H1 (cell line): ENCODE data around the gene STX11. TPM values are rescaled to one million over a fixed set of nuclear protein-coding genes. Genes with fewer than 3 reads are reported as not detected.

Experiments used
- CTCF ChIA-PET: fragments of 300-600 bp; sonication (Branson Sonifier 250); formaldehyde crosslinking; loops from one replicate; lab custom pipeline; 2021; ENCODE audit not compliant: partially characterized antibody; lab: Charles Lee
- POLR2A ChIA-PET: fragments of 300-600 bp; sonication (Branson Sonifier 250); formaldehyde crosslinking; loops from one replicate; lab custom pipeline; 2021; ENCODE audit warnings: inconsistent platforms; ENCODE audit not compliant: partially characterized antibody; lab: Charles Lee
- DNase-seq, 2 experiments: peaks; one replicate each; pipeline versions ENCODE4 v3.0.0 to v3.0.0-alpha.2; 2010 to 2022; ENCODE audit warnings: low spot score in 2 of 2, low read depth in 1 of 2, mixed read lengths in 1 of 2
- FAIRE-seq: peaks from 2 replicates; lab custom pipeline; 2011; peaks lifted over from hg19 to GRCh38; lab: Jason Lieb, UNC
- H2AFZ ChIP-seq: 2 replicates; pipeline ENCODE4 v1.8.1; 2012; ENCODE audit warnings: low read length, inconsistent platforms
- H2AK5ac ChIP-seq: 2 replicates; pipeline ENCODE4 v1.6.1; 2013; ENCODE audit warnings: low read depth, low read length
- H2BK120ac ChIP-seq: replicated peaks from 2 replicates; pipeline ENCODE3; 2013; ENCODE audit warnings: low read depth, low read length, inconsistent platforms
- H2BK12ac ChIP-seq: 2 replicates; pipeline ENCODE4 v1.6.1; 2013; ENCODE audit warnings: low read depth, low read length
- H2BK15ac ChIP-seq: 2 replicates; pipeline ENCODE4 v1.6.1; 2013; ENCODE audit warnings: low read length
- H2BK20ac ChIP-seq: 2 replicates; pipeline ENCODE4 v1.6.1; 2013; ENCODE audit warnings: low read length
- H2BK5ac ChIP-seq: 2 replicates; pipeline ENCODE4 v1.6.1; 2013; ENCODE audit warnings: low read depth, low read length
- H3K14ac ChIP-seq: 2 replicates; pipeline ENCODE4 v1.6.1; 2013; ENCODE audit warnings: inconsistent platforms; ENCODE audit not compliant: insufficient read length
- H3K18ac ChIP-seq: 2 replicates; pipeline ENCODE4 v1.6.1; 2013; ENCODE audit warnings: low read length; ENCODE audit errors: extremely low read depth
- H3K23ac ChIP-seq: 2 replicates; pipeline ENCODE4 v1.6.1; 2013; ENCODE audit warnings: inconsistent platforms; ENCODE audit not compliant: insufficient read length
- H3K23me2 ChIP-seq: 2 replicates; pipeline ENCODE4 v1.6.1; 2013; ENCODE audit warnings: low read depth, low read length
- H3K27ac ChIP-seq: 2 replicates; pipeline ENCODE4 v1.6.1; 2011; ENCODE audit warnings: low read depth, low read length, inconsistent platforms
- H3K27me3 ChIP-seq, 4 experiments: replicated peaks in 1 of 4; 1 replicate in 1 of 4; 2 replicates in 3 of 4; pipeline versions ENCODE4 v1.6.1 to v1.8.1; 2011 to 2013; ENCODE audit warnings: low read length in 3 of 4, mild to moderate bottlenecking in 3 of 4, inconsistent platforms in 2 of 4, mixed read lengths in 2 of 4, moderate library complexity in 1 of 4; ENCODE audit not compliant: control insufficient read depth in 3 of 4, insufficient read depth in 3 of 4; ENCODE audit errors: extremely low read depth in 1 of 4
- H3K36me3 ChIP-seq, 4 experiments: 2 replicates each; pipeline versions ENCODE4 v1.6.1 to v1.8.1; 2011 to 2013; ENCODE audit warnings: mild to moderate bottlenecking in 4 of 4, low read length in 3 of 4, moderate library complexity in 2 of 4, control low read depth in 1 of 4, inconsistent platforms in 1 of 4; ENCODE audit not compliant: insufficient read depth in 4 of 4, control insufficient read depth in 2 of 4
- H3K4ac ChIP-seq: replicated peaks from 2 replicates; pipeline ENCODE3; 2013; ENCODE audit warnings: low read length, low read depth, mixed read lengths, inconsistent platforms; ENCODE audit not compliant: insufficient read length
- H3K4me1 ChIP-seq, 4 experiments: replicated peaks in 1 of 4; 1 replicate in 1 of 4; 2 replicates in 3 of 4; pipeline versions ENCODE4 v1.6.1 to v1.8.1; 2011 to 2013; ENCODE audit warnings: low read length in 3 of 4, inconsistent platforms in 2 of 4, mixed read lengths in 1 of 4; ENCODE audit not compliant: insufficient read depth in 4 of 4, control insufficient read depth in 3 of 4
- H3K4me2 ChIP-seq, 2 experiments: 2 replicates each; pipeline versions ENCODE4 v1.6.1 to v1.8.1; 2011 to 2013; ENCODE audit warnings: low read depth in 2 of 2, low read length in 2 of 2, control low read depth in 1 of 2, inconsistent platforms in 1 of 2, mild to moderate bottlenecking in 1 of 2; ENCODE audit not compliant: insufficient read depth in 1 of 2
- H3K4me3 ChIP-seq, 4 experiments: fragments of 200-600, 300-600 bp in 1 of 4; sonication (generic), shearing (Covaris generic), sonication (Bioruptor Twin) in 1 of 4; 2 replicates each; pipeline versions ENCODE4 v1.5.1 to v1.8.1; 2011 to 2016; ENCODE audit warnings: low read length in 4 of 4, low read depth in 3 of 4, control low read depth in 2 of 4, inconsistent platforms in 2 of 4, mild to moderate bottlenecking in 2 of 4, mixed read lengths in 1 of 4, moderate library complexity in 1 of 4; ENCODE audit not compliant: insufficient read depth in 2 of 4; ENCODE audit errors: extremely low read depth in 1 of 4
- H3K56ac ChIP-seq: replicated peaks from 2 replicates; pipeline ENCODE3; 2013; ENCODE audit warnings: low read depth, mild to moderate bottlenecking, mixed read lengths, low read length, inconsistent platforms; ENCODE audit not compliant: insufficient read length
- H3K79me1 ChIP-seq: 2 replicates; pipeline ENCODE4 v1.6.1; 2013; ENCODE audit warnings: low read depth, low read length, control low read depth
- H3K79me2 ChIP-seq, 2 experiments: 2 replicates each; pipeline versions ENCODE4 v1.6.1 to v1.8.1; 2012 to 2013; ENCODE audit warnings: low read length in 2 of 2, mild to moderate bottlenecking in 2 of 2, inconsistent platforms in 1 of 2; ENCODE audit not compliant: insufficient read depth in 2 of 2, control insufficient read depth in 1 of 2
- H3K9ac ChIP-seq, 4 experiments: replicated peaks in 1 of 4; 1 replicate in 1 of 4; 2 replicates in 3 of 4; pipeline versions ENCODE4 v1.6.1 to v1.8.1; 2011 to 2013; ENCODE audit warnings: low read depth in 3 of 4, low read length in 3 of 4, control low read depth in 2 of 4, mild to moderate bottlenecking in 2 of 4, moderate library complexity in 2 of 4, inconsistent platforms in 1 of 4; ENCODE audit errors: extremely low read depth in 1 of 4
- H3K9me3 ChIP-seq, 2 experiments: 2 replicates each; pipeline versions ENCODE4 v1.6.1 to v1.8.1; 2012 to 2013; ENCODE audit warnings: mild to moderate bottlenecking in 2 of 2, moderate library complexity in 2 of 2, control low read depth in 1 of 2, inconsistent platforms in 1 of 2, low read depth in 1 of 2, low read length in 1 of 2, mixed read lengths in 1 of 2; ENCODE audit not compliant: insufficient read depth in 2 of 2
- H4K20me1 ChIP-seq, 2 experiments: replicated peaks in 1 of 2; 2 replicates each; pipeline versions ENCODE3 to v1.8.1; 2011 to 2013; ENCODE audit warnings: inconsistent platforms in 2 of 2, low read length in 2 of 2, mild to moderate bottlenecking in 1 of 2; ENCODE audit not compliant: insufficient read depth in 2 of 2, control insufficient read depth in 1 of 2
- H4K5ac ChIP-seq: 2 replicates; pipeline ENCODE4 v1.6.1; 2013; ENCODE audit warnings: low read length, low read depth, mixed read lengths, inconsistent platforms; ENCODE audit not compliant: insufficient read length
- H4K8ac ChIP-seq: 2 replicates; pipeline ENCODE4 v1.8.0; 2013; ENCODE audit warnings: mild to moderate bottlenecking, moderate library complexity, low read length, inconsistent platforms; ENCODE audit not compliant: insufficient read depth; ENCODE audit errors: extremely low read depth
- H4K91ac ChIP-seq: replicated peaks from 2 replicates; pipeline ENCODE3; 2013; ENCODE audit warnings: low read length, mixed read lengths, inconsistent platforms; ENCODE audit not compliant: insufficient read length
- BRCA1 ChIP-seq: IDR thresholded peaks from 2 replicates; pipeline ENCODE4 v1.6.1; 2012; ENCODE audit warnings: low read depth, low read length, improper control_type of control experiment
- EGR1 ChIP-seq: IDR thresholded peaks from 2 replicates; pipeline ENCODE4 v1.6.1; 2011; ENCODE audit warnings: low read depth, low read length, borderline replicate concordance
- HDAC6 ChIP-seq: IDR thresholded peaks from one replicate; pipeline ENCODE4 v1.7.1; 2012; ENCODE audit warnings: low read depth, mild to moderate bottlenecking, inconsistent platforms, low read length, moderate library complexity
- WGBS, 2 experiments: shearing (Covaris generic) in 1 of 2; methylation state at CpG; one replicate each; pipeline versions ENCODE4 v1.1.6 to v1.1.7; 2013 to 2015; ENCODE audit warnings: low lambda C conversion rate in 2 of 2, mixed read lengths in 2 of 2, inconsistent platforms in 1 of 2, low coverage in 1 of 2, missing lambda C conversion rate in 1 of 2; ENCODE audit not compliant: insufficient replicate concordance in 2 of 2, insufficient coverage in 1 of 2, insufficient read length in 1 of 2; ENCODE audit errors: extremely low coverage in 1 of 2, missing lambda C conversion rate in 1 of 2; 5-methylcytosine and 5-hydroxymethylcytosine counted together
- polyA plus RNA-seq, 7 experiments: library from polyadenylated mRNA; depleted of rRNA in 3 of 7; stranded (reverse) in 5 of 7; unstranded in 2 of 7; fragments of >200 nt in 5 of 7; fragments of 200-250 nt in 2 of 7; gene quantifications; 1 replicate in 5 of 7; 2 replicates in 1 of 7; 4 replicates in 1 of 7; pipeline versions ENCODE4 v1.2.1 to v1.2.3, GENCODE V29; 2011 to 2013; ENCODE audit warnings: missing spikeins in 2 of 7, mixed read lengths in 2 of 7
- total RNA-seq: library from RNA; stranded (reverse); fragmentation: NEBNext Ultra II Directional; extraction: Animal tissue kit (Norgen Biotek cat#: 25700); gene quantifications from 2 replicates; pipeline ENCODE4 v1.2.1, GENCODE V29; 2021

Gene STX11
- total and polyA plus RNA-seq, 2 of the 8 experiments (the other 6 are each of a cell fraction or from before 2014, with no cell fraction given) = 0.15 to 0.34 TPM

GRCh38 chr6:144138542-144138941 lies 11.8 kb upstream of the STX11 start:
- no peak overlapping the region for H4K5ac ChIP-seq
- H2BK20ac ChIP-seq = no peak overlapping the region
- no peaks in the 10 kb centered on the region for H3K9me3 ChIP-seq
- H2AK5ac ChIP-seq = no peak overlapping the region
- H3K4me3 ChIP-seq = no peak overlapping the region
- no peaks in the 10 kb centered on the region for H3K36me3 ChIP-seq
- POLR2A ChIA-PET = no interaction called here
- H3K79me2 ChIP-seq = no peaks in the 10 kb centered on the region
- H3K23ac ChIP-seq = no peak overlapping the region
- H2BK120ac ChIP-seq = no peak overlapping the region
- H3K4me2 ChIP-seq = no peak overlapping the region
- no peak overlapping the region for H3K27ac ChIP-seq
- no peak overlapping the region for H2AFZ ChIP-seq
- no peak overlapping the region for H4K8ac ChIP-seq
- no peaks in the 10 kb centered on the region for H3K23me2 ChIP-seq
- H3K79me1 ChIP-seq = no peaks in the 10 kb centered on the region; the same call in 1 of the 2 replicates
- H3K9ac ChIP-seq = no peak overlapping the region
- H2BK12ac ChIP-seq = no peak overlapping the region
- no peaks in the 10 kb centered on the region for H3K27me3 ChIP-seq
- no peaks in the 10 kb centered on the region for H3K4me1 ChIP-seq
- FAIRE-seq = no peak
- H3K18ac ChIP-seq = no peak overlapping the region
- no peak overlapping the region for H2BK5ac ChIP-seq
- DNase-seq = no peak
- H4K20me1 ChIP-seq = no peaks in the 10 kb centered on the region
- no peak overlapping the region for H3K14ac ChIP-seq
- TF ChIP-seq HDAC6 (no peak), EGR1 (no peak), BRCA1 (no peak)
- TF ChIP-seq, all 59 proteins: peak for 0
- 87% methylated on average over 4 of the region's 4 CpGs; no CpG with 5 or more reads in 1 of the 2 experiments for WGBS, 2 experiments
- no peak overlapping the region for H3K56ac ChIP-seq
- no peak overlapping the region for H2BK15ac ChIP-seq
- H3K4ac ChIP-seq = no peak overlapping the region
- H4K91ac ChIP-seq = no peak overlapping the region
- CTCF ChIA-PET = interaction anchor here (1.0 to 1.8 kb wide), 4 partner anchors 9 to 34 kb away, joined by 4 to 6 read pairs (median 4); no protein-coding TSS in a partner anchor
